Mesodermal cell (in vitro differentiated cells): ENCODE data around the gene CCS.

ENCODE experiments used
- H3K27ac ChIP-seq: 2 replicates; pipeline ENCODE4 v1.7.0; 2013; ENCODE audit warnings: mild to moderate bottlenecking, low read depth, low read length, moderate library complexity; ENCODE audit not compliant: severe bottlenecking
- H3K36me3 ChIP-seq: 2 replicates; pipeline ENCODE4 v1.7.1; 2013; ENCODE audit warnings: mild to moderate bottlenecking, low read length, moderate library complexity; ENCODE audit not compliant: control insufficient read depth, insufficient read depth
- H3K4me1 ChIP-seq: one replicate; pipeline ENCODE4 v1.7.1; 2013; ENCODE audit warnings: mild to moderate bottlenecking, low read length; ENCODE audit not compliant: insufficient read depth, control insufficient read depth, poor library complexity, severe bottlenecking
- H3K4me3 ChIP-seq: 2 replicates; pipeline ENCODE4 v1.7.0; 2013; ENCODE audit warnings: low read length, control low read depth, mild to moderate bottlenecking; ENCODE audit not compliant: insufficient read depth, poor library complexity, severe bottlenecking; ENCODE audit errors: extremely low read depth
- H3K9me3 ChIP-seq: 2 replicates; pipeline ENCODE4 v1.7.1; 2013; ENCODE audit warnings: mild to moderate bottlenecking, low read length, moderate library complexity; ENCODE audit not compliant: control insufficient read depth
- WGBS, 2 experiments: methylation state at CpG; one replicate each; pipeline ENCODE4 v1.1.5; 2013; ENCODE audit warnings: missing lambda C conversion rate in 2 of 2; ENCODE audit not compliant: insufficient coverage in 2 of 2; 5-methylcytosine and 5-hydroxymethylcytosine counted together

CCS gene

GRCh38 chr11:66561975-66562248 is 31.1 kb upstream of the CCS start:
- Histone ChIP-seq H3K36me3 (no peaks in the 10 kb centered on the region), H3K4me1 (no peaks in the 10 kb centered on the region), H3K27ac (no peak overlapping the region), H3K4me3 (no peak overlapping the region), H3K9me3 (no peaks in the 10 kb centered on the region)
- 96 to 99% methylated on average over 9 of the region's 9 CpGs for WGBS, 2 experiments

- no peaks in the 10 kb centered on the region for H3K9me3 ChIP-seq
- no peak overlapping the region for H3K4me3 ChIP-seq
- H3K27ac ChIP-seq: no peak overlapping the region
- H3K4me1 ChIP-seq: no peaks in the 10 kb centered on the region
- no peaks in the 10 kb centered on the region for H3K36me3 ChIP-seq
- 79 to 95% methylated on average over 2 of the region's 2 CpGs for WGBS, 2 experiments
These were observed 30.7 kb upstream of the CCS start for GRCh38 chr11:66562275-66562674.

- H3K9me3 ChIP-seq: no peaks in the 10 kb centered on the region
- H3K27ac ChIP-seq: no peak overlapping the region
- no peak overlapping the region for H3K4me3 ChIP-seq
- no peaks in the 10 kb centered on the region for H3K36me3 ChIP-seq
- H3K4me1 ChIP-seq: no peaks in the 10 kb centered on the region
- WGBS, 2 experiments: 94 to 95% methylated on average over 17 of the region's 20 CpGs
These were observed 29.9 kb upstream of the CCS start for GRCh38 chr11:66562907-66563583.

- Histone ChIP-seq H3K27ac (no peak overlapping the region), H3K4me3 (no peak overlapping the region), H3K4me1 (no peaks in the 10 kb centered on the region), H3K9me3 (no peaks in the 10 kb centered on the region), H3K36me3 (no peaks in the 10 kb centered on the region)
- WGBS, 2 experiments: 87 to 89% methylated on average over 6 to 8 of the region's 10 CpGs
These were observed 29.2 kb upstream of the CCS start for GRCh38 chr11:66563832-66564231.

GRCh38 chr11:66564538-66564937 is 28.4 kb upstream of the CCS start:
- WGBS, 2 experiments: 91 to 93% methylated on average over 11 to 14 of the region's 14 CpGs
- H3K27ac ChIP-seq: no peak overlapping the region
- H3K9me3 ChIP-seq: no peaks in the 10 kb centered on the region
- no peaks in the 10 kb centered on the region for H3K36me3 ChIP-seq
- no peak overlapping the region for H3K4me3 ChIP-seq
- no peaks in the 10 kb centered on the region for H3K4me1 ChIP-seq

- WGBS, 2 experiments: 92 to 100% methylated on average over 2 to 3 of the region's 5 CpGs
- Histone ChIP-seq H3K4me1 (no peaks in the 10 kb centered on the region), H3K9me3 (no peaks in the 10 kb centered on the region), H3K27ac (no peak overlapping the region), H3K4me3 (no peak overlapping the region), H3K36me3 (no peaks in the 10 kb centered on the region)
These were observed 28.0 kb upstream of the CCS start for GRCh38 chr11:66564984-66565383.

GRCh38 chr11:66566221-66566620 is 26.8 kb upstream of the CCS start:
- H3K4me1 ChIP-seq: no peaks in the 10 kb centered on the region
- 94 to 97% methylated on average over 7 to 8 of the region's 8 CpGs for WGBS, 2 experiments
- H3K36me3 ChIP-seq: no peaks in the 10 kb centered on the region
- H3K27ac ChIP-seq: no peak overlapping the region
- H3K4me3 ChIP-seq: no peak overlapping the region
- no peaks in the 10 kb centered on the region for H3K9me3 ChIP-seq

- Histone ChIP-seq H3K4me3 (peak overlapping the region; percentile 14), H3K4me1 (no peaks in the 10 kb centered on the region), H3K36me3 (no peaks in the 10 kb centered on the region), H3K9me3 (no peaks in the 10 kb centered on the region), H3K27ac (no peak overlapping the region)
- 94 to 95% methylated on average over 9 to 13 of the region's 15 CpGs for WGBS, 2 experiments
These were observed 25.2 kb upstream of the CCS start for GRCh38 chr11:66567787-66568123.

- Histone ChIP-seq H3K9me3 (no peaks in the 10 kb centered on the region), H3K4me1 (no peaks in the 10 kb centered on the region), H3K27ac (no peak within 1 kb of the TSS), H3K4me3 (peak within 1 kb of the TSS; percentile 14), H3K36me3 (no peaks in the 10 kb centered on the region)
- WGBS, 2 experiments: 92 to 95% methylated on average over 54 to 76 of the region's 77 CpGs
These were observed 24.7 kb upstream of the CCS start, which contains the start of gene CTSF for GRCh38 chr11:66568124-66568916. TSS of gene CTSF (minus strand) at chr11:66568606. CDS start at chr11:66568486, 120 bp downstream.

GRCh38 chr11:66569076-66569475 is 23.9 kb upstream of the CCS start:
- Histone ChIP-seq H3K36me3 (no peaks in the 10 kb centered on the region), H3K4me3 (no peak overlapping the region), H3K4me1 (no peaks in the 10 kb centered on the region), H3K9me3 (no peaks in the 10 kb centered on the region), H3K27ac (no peak overlapping the region)
- 91 to 93% methylated on average over 7 of the region's 7 CpGs for WGBS, 2 experiments
